ENCODE data around the gene PPARA. TPM values are rescaled to one million over a fixed set of nuclear protein-coding genes. Genes with fewer than 3 reads are reported as not detected.

PPARA gene
- total RNA-seq (2022; extraction: Qiagen RNA extraction; ENCODE audit: low read depth) = 1.2 to 2.3 TPM (median 1.7 TPM) in 5 replicates

DNA sequence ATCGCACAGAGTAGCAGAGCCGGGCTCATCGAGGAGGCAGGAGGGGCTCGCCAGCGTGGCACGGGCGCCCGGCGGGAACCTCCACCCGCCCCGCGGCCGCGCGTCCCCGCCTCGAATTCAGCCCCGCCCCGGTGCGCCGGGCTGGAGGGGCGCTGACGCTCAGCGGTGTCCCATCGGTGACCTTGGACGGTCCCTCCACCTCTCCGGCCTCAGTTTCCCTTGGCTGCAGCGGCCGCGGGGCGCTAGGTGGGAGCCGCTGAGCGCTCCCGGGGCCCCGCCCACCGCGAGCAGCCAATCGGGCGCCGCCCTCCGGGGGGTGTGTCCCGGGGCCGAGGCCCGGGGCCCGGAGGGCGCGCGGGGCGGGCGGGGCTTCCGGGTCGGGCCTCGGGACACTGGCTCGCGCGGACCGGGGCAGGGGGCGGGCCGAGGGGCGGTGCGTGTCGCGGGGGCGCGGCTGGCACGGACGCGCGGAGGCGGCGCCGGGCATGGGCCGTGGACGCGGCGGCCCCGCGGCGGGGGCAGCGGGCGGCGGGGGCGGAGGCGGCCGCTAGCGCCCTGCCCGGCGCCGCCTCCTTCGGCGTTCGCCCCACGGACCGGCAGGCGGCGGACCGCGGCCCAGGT, at the start of gene PPARA:
TSS of gene PPARA (plus strand) at position 493 of the 621 bp plus-strand sequence. CDS start 47,858 bp downstream, outside the sequence.

DNA sequence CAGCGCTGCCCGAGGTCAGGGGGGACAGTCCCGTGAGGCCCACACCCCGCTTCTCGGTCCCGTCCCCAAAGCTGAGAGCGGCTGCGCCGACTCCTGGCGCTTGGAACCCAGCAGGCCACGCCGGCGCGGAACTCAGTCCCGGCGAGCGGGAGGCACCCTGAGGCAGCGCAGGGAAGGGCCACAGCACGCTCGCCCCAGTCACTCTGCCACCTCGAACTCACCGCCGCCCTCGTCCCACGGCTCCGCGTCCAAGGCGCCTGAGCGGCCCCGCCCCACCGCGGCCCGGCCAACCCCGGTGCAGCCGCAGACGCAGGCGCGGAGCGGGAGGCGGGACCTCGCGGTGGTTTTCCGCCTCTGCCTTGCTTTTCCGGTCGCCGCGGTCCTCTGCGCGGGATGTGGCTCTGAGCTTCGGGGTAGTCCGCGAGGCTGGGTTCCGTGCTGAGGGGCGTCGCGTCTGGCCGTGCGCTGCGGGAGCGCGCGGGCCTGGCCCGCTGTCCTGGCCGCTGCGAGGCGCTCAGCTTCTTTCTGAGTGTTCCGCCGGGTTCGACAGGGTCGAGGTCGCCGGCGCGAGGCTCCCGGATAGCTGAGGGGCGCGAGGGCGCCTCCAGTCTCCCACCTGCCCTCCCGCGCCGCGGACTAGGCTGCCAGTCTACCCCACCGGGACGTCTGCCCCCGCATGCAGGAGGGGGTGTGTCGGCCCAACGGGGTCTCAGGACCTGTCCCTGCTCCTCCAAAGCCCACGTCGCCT, 99.9 kb downstream of the PPARA start, which contains the start of gene CDPF1:
TSS of gene CDPF1 (minus strand) at position 259 of the 748 bp plus-strand sequence. CDS start 2,009 bp downstream, outside the sequence.

DNA sequence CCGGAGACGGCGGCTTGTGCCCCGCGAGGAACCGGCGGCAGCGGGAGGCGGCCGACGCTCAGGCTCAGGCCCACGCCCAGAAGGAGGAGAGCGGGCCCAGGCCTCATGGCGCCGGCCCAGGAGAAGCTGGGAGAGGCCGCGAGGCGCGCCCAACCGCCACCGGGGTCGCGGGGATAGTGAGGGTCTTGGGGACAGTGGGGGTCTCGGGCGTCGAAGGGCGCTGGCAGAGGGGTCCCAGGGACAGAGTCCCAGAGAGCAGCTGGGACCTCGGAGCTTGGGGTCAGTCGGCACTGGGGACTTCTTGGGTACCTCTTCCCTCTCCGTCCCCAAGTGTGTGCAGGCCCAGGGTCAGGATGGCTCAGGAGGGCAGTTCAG, 112.9 kb downstream of the PPARA start, which contains the start of gene PKDREJ:
TSS of gene PKDREJ (minus strand) at position 128 of the 375 bp plus-strand sequence. CDS start at position 107, 21 bp downstream.

DNA sequence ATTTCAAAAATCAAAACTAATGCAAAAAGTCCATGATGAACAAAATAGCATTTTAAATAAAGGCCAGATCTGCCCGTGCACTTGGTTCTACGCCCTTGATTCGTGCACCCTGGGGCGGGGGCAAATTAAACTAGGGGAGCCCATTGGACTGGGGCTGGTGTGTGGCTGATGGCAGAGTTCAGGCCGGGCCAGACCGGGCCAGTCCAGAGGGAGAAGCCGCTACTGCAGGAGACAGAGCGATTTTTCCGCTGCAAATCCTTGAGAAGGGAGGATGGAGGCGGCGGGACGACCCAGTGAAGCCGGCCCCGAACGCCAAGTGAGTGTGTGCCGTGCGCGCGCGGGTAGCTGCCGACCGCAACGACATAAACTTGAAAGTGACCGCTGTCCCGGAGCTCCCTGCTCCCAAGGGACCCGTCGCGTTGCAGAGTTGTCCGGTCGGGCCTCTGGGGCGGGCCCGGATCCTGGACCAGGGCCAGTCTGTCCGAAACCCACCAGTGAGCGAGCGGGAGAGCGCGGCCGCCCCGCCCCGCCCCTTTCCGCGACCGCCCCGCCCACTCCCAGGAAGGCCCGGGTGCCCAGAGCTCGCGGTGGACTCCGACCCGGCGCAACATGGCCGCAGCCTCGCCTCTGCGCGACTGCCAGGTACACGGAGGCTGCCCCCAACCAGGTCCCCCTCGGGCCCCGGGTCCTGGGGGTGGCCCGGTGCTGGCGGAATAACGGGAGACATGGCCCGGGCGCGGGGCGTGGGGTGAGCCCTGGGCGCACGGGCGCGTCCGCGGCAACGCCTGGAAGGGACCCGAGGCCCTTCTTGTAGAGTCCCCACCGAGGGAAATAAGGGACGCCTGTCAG, 117.3 kb downstream of the PPARA start, which contains the start of gene TTC38:
TSS of gene TTC38 (plus strand) at position 578 of the 849 bp plus-strand sequence. CDS start at position 610, 32 bp downstream.

Other genes with a start within 250 kb of the PPARA start
- 123 to 151 TPM (median 140 TPM) in 5 replicates for gene WNT7B, start 173.4 kb upstream of the PPARA start, total RNA-seq (2022; extraction: Qiagen RNA extraction; ENCODE audit: low read depth)
- 8.5 to 11.0 TPM (median 9.6 TPM) in 5 replicates for gene CDPF1, start 99.8 kb downstream of the PPARA start, total RNA-seq (2022; extraction: Qiagen RNA extraction; ENCODE audit: low read depth)
- gene PKDREJ, start 112.8 kb downstream of the PPARA start, total RNA-seq (2022; extraction: Qiagen RNA extraction; ENCODE audit: low read depth) = not detected in 5 replicates
- gene TTC38, start 117.5 kb downstream of the PPARA start, total RNA-seq (2022; extraction: Qiagen RNA extraction; ENCODE audit: low read depth) = 11.6 to 15.8 TPM (median 14.7 TPM) in 5 replicates
- 23.7 to 36.6 TPM (median 35.3 TPM) in 5 replicates for gene GTSE1, start 146.3 kb downstream of the PPARA start, total RNA-seq (2022; extraction: Qiagen RNA extraction; ENCODE audit: low read depth)
- 33.5 to 45.0 TPM (median 42.0 TPM) in 5 replicates for gene TRMU, start 185.2 kb downstream of the PPARA start, total RNA-seq (2022; extraction: Qiagen RNA extraction; ENCODE audit: low read depth)

All from A549 treated with DMSO at 1 μM for 4 hours (cell line).